K562 (cell line): Measurements from ENCODE around the gene AMDHD2. TPM values are rescaled to one million over a fixed set of nuclear protein-coding genes. Genes with fewer than 3 reads are reported as not detected.

Experiments
- CCNT2 ChIP-seq: IDR thresholded peaks from 2 replicates; pipeline ENCODE4 v1.6.1; 2011; ENCODE audit warnings: borderline replicate concordance, low read depth, mild to moderate bottlenecking, moderate library complexity, mixed read lengths, low read length; ENCODE audit not compliant: insufficient read length; ENCODE audit errors: extremely low read depth
- DIDO1 ChIP-seq: fragments of 450-650 bp; IDR thresholded peaks from 2 replicates; pipeline ENCODE4 v1.6.1; 2016; ENCODE audit warnings: low read depth, missing biosample characterization, missing genetic modification characterization
- ESRRA ChIP-seq: fragments of 450-650 bp; IDR thresholded peaks from 2 replicates; pipeline ENCODE4 v1.6.1; 2014; ENCODE audit warnings: low read depth, mild to moderate bottlenecking, moderate library complexity, borderline replicate concordance
- HMGN3 ChIP-seq: IDR thresholded peaks from 2 replicates; pipeline ENCODE4 v1.6.1; 2011; ENCODE audit warnings: borderline replicate concordance, low read depth, mild to moderate bottlenecking, mixed read lengths, low read length; ENCODE audit not compliant: insufficient read length; ENCODE audit errors: extremely low read depth
- HNRNPK ChIP-seq: fragments of 200-400 bp; formaldehyde crosslinking; IDR thresholded peaks from one replicate; pipeline ENCODE4 v1.6.1; 2018; ENCODE audit warnings: mild to moderate bottlenecking, low read depth, low read length; ENCODE audit not compliant: poor library complexity, severe bottlenecking
- JUND ChIP-seq, 2 experiments: IDR thresholded peaks; 2 replicates in 1 of 2; 3 replicates in 1 of 2; pipeline ENCODE4 v1.6.1; 2011; ENCODE audit warnings: borderline replicate concordance in 2 of 2, low read depth in 2 of 2, low read length in 2 of 2, improper control_type of control experiment in 1 of 2, missing biosample characterization in 1 of 2, missing genetic modification characterization in 1 of 2, missing genetic modification reagents in 1 of 2
- MEF2A ChIP-seq: IDR thresholded peaks from 2 replicates; pipeline ENCODE4 v1.6.1; 2011; ENCODE audit warnings: low read depth, mild to moderate bottlenecking, low read length, moderate library complexity; ENCODE audit not compliant: control insufficient read depth
- MYNN ChIP-seq, 2 experiments: sonication (generic); formaldehyde crosslinking in 1 of 2; IDR thresholded peaks; 2 replicates each; pipeline versions ENCODE4 v1.5.0 to v1.6.1; 2016 to 2020; ENCODE audit warnings: antibody characterized with exemption in 1 of 2, missing genetic modification reagents in 1 of 2
- POLR2A ChIP-seq: fragments of 450-650 bp; conservative IDR thresholded peaks from 2 replicates; pipeline ENCODE4 v1.6.1; 2016
- RAD51 ChIP-seq: fragments of 450-650 bp; IDR thresholded peaks from 2 replicates; pipeline ENCODE4 v1.7.1; 2016; ENCODE audit warnings: low read depth, mild to moderate bottlenecking, borderline replicate concordance
- RERE ChIP-seq: sonication (generic); formaldehyde crosslinking; IDR thresholded peaks from 2 replicates; pipeline ENCODE4 v1.8.0; 2023; ENCODE audit warnings: missing genetic modification reagents, mild to moderate bottlenecking, borderline replicate concordance
- SP1 ChIP-seq: sonication (generic); formaldehyde crosslinking; IDR thresholded peaks from 2 replicates; pipeline ENCODE4 v1.8.1; 2022; ENCODE audit warnings: mild to moderate bottlenecking, missing genetic modification reagents
- THAP7 ChIP-seq: fragments of 250-450 bp; sonication (Bioruptor Pico); IDR thresholded peaks from 2 replicates; pipeline ENCODE4 v1.5.0; 2021
- YY1 ChIP-seq, 3 experiments: IDR thresholded peaks; 2 replicates each; pipeline ENCODE4 v1.6.1; 2011; ENCODE audit warnings: low read length in 2 of 3, mild to moderate bottlenecking in 2 of 3, moderate library complexity in 2 of 3, borderline replicate concordance in 1 of 3, control low read depth in 1 of 3, low read depth in 1 of 3; ENCODE audit not compliant: insufficient read depth in 3 of 3, insufficient replicate concordance in 2 of 3, control insufficient read depth in 1 of 3, insufficient read length in 1 of 3; ENCODE audit errors: extremely low read depth in 1 of 3
- ZFX ChIP-seq: sonication (generic); formaldehyde crosslinking; IDR thresholded peaks from 2 replicates; pipeline ENCODE4 v1.8.0; 2022; ENCODE audit warnings: mild to moderate bottlenecking, missing genetic modification reagents, moderate library complexity
- ZNF551 ChIP-seq: fragments of 250-450 bp; sonication (Bioruptor Pico); IDR thresholded peaks from 2 replicates; pipeline ENCODE4 v1.5.0; 2021; ENCODE audit warnings: mild to moderate bottlenecking, moderate library complexity
- ZNF696 ChIP-seq: fragments of 250-450 bp; sonication (Bioruptor Pico); conservative IDR thresholded peaks from 2 replicates; pipeline ENCODE4 v1.4.0; 2020; ENCODE audit warnings: mild to moderate bottlenecking, moderate library complexity
- polyA plus RNA-seq, 8 experiments: library from polyadenylated mRNA; depleted of rRNA in 4 of 8; stranded (reverse) in 5 of 8; unstranded in 3 of 8; fragments of >200 nt; fragmentation: Nextera tagmentation in 2 of 8; fragmentation: Illumina TruSeq in 1 of 8; extraction: Ambion mirVana in 2 of 8; extraction: Trizol in 1 of 8; gene quantifications; 2 replicates each; pipeline versions ENCODE4 v1.2.1 to v1.2.3, GENCODE V29; 2011 to 2014; ENCODE audit warnings: inconsistent platforms in 1 of 8, missing spikeins in 1 of 8
- total RNA-seq, 7 experiments: library from RNA; depleted of rRNA in 6 of 7; stranded (reverse); fragments of >200 nt in 6 of 7; fragmentation: Illumina TruSeq in 2 of 7; extraction: Trizol in 2 of 7; gene quantifications; 2 replicates each; pipeline versions ENCODE4 v1.2.1 to v1.2.3, GENCODE V29; 2011 to 2021; ENCODE audit warnings: low replicate concordance in 1 of 7

Gene AMDHD2
- total and polyA plus RNA-seq, 9 of the 15 experiments (the other 6 are each of a cell fraction or from before 2014, with no cell fraction given) = 0.38 to 56.9 (median 18.3) TPM; not detected in 1

GRCh38 chr16:2531696-2532493 lies 11.7 kb downstream of the AMDHD2 start (continued):
- TF ChIP-seq DIDO1 (tag) (no peak), THAP7 (CRISPR knock-in tag) (0 out of 2 replicates have a peak, but pooled peaks have one; percentile 3), RERE (no peak), HNRNPK (peak; percentile 62), CCNT2 (peak; percentile 95), POLR2A (peak; percentile 70), SP1 (CRISPR knock-in tag) (no peak), YY1 (IDR thresholded peaks at IDR 0.05; ENCODE audit: borderline replicate concordance in 1 of 3, control insufficient read depth in 1 of 3, extremely low read depth in 1 of 3, insufficient read depth in 3 of 3, insufficient read length in 1 of 3, insufficient replicate concordance in 2 of 3, low read depth in 1 of 3, low read length in 2 of 3) (peak in 1 of 3 experiments; percentile 7), ZNF696 (CRISPR knock-in tag) (no peak), ESRRA (no peak), ZFX (CRISPR knock-in tag) (peak; percentile 83), HMGN3 (peak; percentile 93), MYNN (IDR thresholded peaks at IDR 0.05) (peak; percentile 25; the same call in 1 of the 2 replicates), MYNN (CRISPR knock-in tag; IDR thresholded peaks at IDR 0.05) (no peak), MEF2A (no peak), ZNF551 (CRISPR knock-in tag) (no peak), JUND (IDR thresholded peaks at IDR 0.05; ENCODE audit: borderline replicate concordance, low read depth, low read length) (peak; percentile 65), JUND (tag; IDR thresholded peaks at IDR 0.05; ENCODE audit: borderline replicate concordance, low read depth, low read length) (no peak), RAD51 (peak; percentile 48; the same call in 1 of the 2 replicates)
